ENCODE data around the gene USP4.

DNA sequence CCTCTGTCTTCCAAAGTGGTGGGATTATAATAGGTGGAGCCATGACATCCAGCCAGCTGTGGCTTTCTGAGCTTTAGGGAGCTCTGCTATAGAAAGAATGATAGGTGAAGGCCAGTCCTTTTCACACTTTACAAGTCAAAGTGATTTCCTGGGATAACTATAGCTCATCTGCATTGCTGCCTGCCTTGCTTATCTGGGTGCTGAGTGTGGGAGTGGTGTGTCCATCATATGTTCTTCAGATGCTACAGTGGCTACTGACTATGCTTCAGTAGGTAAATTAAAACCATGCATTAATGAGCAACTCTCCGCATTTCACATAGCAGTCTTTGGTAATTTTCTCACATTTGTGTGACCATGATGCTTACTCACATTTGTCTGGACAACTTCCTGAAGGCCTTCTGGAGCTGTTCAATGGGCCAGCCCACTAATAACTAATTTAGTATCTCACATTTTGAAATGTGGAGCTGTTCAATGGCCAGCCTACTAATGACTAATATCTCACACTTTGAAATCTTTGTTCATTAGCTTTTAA is 48.5 kb upstream of the USP4 start:
- TF ChIP-seq CTCF (IDR thresholded peaks at IDR 0.05 in 2 of 3, conservative IDR thresholded peaks at IDR 0.05 in 1 of 3; ENCODE audit: borderline replicate concordance in 1 of 3, insufficient read depth in 1 of 3, low read depth in 2 of 3, low read length in 2 of 3) = no peak
- no peak for TF ChIP-seq FOSL1 (IDR thresholded peaks at IDR 0.05; ENCODE audit: low read depth)
- no peak for TF ChIP-seq MAX (IDR thresholded peaks at IDR 0.05)
- TF ChIP-seq EZH2 (IDR thresholded peaks at IDR 0.05) = no peak
- no peak for TF ChIP-seq SP1 (IDR thresholded peaks at IDR 0.05; ENCODE audit: low read depth)
- no peak for TF ChIP-seq POLR2A (IDR thresholded peaks at IDR 0.05; ENCODE audit: borderline replicate concordance, extremely low read depth, insufficient read depth, insufficient read length)
- TF ChIP-seq, protein P1, sequence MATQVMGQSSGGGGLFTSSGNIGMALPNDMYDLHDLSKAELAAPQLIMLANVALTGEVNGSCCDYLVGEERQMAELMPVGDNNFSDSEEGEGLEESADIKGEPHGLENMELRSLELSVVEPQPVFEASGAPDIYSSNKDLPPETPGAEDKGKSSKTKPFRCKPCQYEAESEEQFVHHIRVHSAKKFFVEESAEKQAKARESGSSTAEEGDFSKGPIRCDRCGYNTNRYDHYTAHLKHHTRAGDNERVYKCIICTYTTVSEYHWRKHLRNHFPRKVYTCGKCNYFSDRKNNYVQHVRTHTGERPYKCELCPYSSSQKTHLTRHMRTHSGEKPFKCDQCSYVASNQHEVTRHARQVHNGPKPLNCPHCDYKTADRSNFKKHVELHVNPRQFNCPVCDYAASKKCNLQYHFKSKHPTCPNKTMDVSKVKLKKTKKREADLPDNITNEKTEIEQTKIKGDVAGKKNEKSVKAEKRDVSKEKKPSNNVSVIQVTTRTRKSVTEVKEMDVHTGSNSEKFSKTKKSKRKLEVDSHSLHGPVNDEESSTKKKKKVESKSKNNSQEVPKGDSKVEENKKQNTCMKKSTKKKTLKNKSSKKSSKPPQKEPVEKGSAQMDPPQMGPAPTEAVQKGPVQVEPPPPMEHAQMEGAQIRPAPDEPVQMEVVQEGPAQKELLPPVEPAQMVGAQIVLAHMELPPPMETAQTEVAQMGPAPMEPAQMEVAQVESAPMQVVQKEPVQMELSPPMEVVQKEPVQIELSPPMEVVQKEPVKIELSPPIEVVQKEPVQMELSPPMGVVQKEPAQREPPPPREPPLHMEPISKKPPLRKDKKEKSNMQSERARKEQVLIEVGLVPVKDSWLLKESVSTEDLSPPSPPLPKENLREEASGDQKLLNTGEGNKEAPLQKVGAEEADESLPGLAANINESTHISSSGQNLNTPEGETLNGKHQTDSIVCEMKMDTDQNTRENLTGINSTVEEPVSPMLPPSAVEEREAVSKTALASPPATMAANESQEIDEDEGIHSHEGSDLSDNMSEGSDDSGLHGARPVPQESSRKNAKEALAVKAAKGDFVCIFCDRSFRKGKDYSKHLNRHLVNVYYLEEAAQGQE (IDR thresholded peaks at IDR 0.05; ENCODE audit: low read depth) = no peak
- no peak for TF ChIP-seq TCF7L2 (IDR thresholded peaks at IDR 0.05; ENCODE audit: borderline replicate concordance, extremely low read depth, insufficient read depth, insufficient read length)
- TF ChIP-seq, protein P2, sequence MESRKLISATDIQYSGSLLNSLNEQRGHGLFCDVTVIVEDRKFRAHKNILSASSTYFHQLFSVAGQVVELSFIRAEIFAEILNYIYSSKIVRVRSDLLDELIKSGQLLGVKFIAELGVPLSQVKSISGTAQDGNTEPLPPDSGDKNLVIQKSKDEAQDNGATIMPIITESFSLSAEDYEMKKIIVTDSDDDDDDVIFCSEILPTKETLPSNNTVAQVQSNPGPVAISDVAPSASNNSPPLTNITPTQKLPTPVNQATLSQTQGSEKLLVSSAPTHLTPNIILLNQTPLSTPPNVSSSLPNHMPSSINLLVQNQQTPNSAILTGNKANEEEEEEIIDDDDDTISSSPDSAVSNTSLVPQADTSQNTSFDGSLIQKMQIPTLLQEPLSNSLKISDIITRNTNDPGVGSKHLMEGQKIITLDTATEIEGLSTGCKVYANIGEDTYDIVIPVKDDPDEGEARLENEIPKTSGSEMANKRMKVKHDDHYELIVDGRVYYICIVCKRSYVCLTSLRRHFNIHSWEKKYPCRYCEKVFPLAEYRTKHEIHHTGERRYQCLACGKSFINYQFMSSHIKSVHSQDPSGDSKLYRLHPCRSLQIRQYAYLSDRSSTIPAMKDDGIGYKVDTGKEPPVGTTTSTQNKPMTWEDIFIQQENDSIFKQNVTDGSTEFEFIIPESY (IDR thresholded peaks at IDR 0.05; ENCODE audit: extremely low read depth, insufficient replicate concordance, low read length) = no peak
- no peak for TF ChIP-seq POLR2AphosphoS5 (IDR thresholded peaks at IDR 0.05; ENCODE audit: low read depth, low read length)
- no peak for TF ChIP-seq CBX3 (IDR thresholded peaks at IDR 0.05; ENCODE audit: low read depth)
